ENCODE measurements around the gene DYNC1I1.

DYNC1I1 gene

DNA sequence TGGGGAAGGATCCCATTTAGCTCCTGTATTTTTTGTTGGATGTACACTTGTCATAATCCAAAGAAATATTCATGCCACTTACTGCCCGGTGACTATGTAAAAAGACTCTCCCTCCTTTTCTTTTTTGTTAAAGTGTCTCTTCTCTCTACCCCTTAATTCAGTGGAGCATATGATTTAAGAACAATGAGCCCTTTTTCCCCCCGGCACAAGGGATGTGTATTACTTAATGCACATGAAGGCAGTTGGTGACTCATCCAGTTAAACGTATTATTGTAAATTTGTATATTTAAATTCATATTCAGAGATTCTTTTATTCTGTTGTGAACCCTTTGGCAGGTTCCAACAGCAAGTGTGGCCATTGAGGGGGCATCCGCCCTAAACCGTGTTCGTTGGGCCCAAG is 307.7 kb downstream of the DYNC1I1 start:
- DNase-seq (ENCODE audit: low read depth in 2 of 2): no peak

DNA sequence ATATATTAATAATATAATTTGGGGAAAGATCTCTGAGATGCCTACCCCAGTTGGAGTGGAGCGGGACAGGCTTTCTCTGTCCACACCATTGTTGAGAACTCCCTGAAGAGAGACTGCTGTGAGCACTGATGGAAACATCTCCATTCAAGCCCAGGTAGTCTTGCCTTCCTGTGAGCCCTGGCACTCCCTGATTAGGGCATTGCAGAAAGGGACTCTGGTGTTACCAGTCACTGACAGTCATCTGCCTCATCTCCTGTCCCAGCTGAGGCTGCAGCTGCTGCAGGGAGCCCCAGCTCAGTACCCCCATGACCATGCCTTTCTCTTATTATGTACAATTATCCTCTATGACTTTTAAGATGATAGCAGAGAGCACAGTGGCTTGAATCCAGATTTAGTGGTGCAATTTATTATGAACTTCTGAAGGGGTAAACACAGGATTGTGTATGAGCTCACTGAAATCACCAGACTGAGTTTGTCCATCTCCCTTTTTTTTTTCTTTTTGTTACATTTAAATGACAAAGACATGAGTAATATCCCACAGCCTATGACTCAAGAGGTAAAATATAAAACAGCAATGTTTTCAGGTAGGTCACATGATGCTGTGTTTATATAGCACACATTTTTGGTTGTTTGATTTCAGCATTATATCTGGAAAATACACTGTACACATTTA is 312.7 kb downstream of the DYNC1I1 start:
- DNase-seq (ENCODE audit: low read depth in 2 of 2): no peak

GRCh38 chr7:96085953-96086352 is 313.6 kb downstream of the DYNC1I1 start:
- DNase-seq (ENCODE audit: low read depth in 2 of 2): no peak

DNA sequence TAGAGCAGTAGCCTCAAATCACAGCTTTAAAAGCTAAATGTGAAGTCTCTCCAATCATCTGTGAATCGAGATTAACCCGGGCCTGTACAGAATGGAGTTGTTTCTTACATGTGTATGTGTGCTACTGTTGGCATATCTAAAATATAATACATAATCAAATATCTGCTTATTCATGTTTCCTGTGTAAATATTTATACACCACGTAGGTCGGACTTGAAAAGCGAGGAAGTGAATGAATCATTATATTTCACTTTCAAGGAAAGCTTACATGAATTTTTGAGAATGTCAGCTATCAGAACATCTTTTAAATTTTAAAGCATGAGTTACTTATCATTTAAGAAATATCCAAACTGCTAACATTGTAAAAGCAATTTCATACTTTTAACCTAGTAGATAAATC is 316.2 kb downstream of the DYNC1I1 start:
- DNase-seq (ENCODE audit: low read depth in 2 of 2): no peak

GRCh38 chr7:96089511-96089910 is 317.2 kb downstream of the DYNC1I1 start:
- DNase-seq (ENCODE audit: low read depth in 2 of 2): no peak

GRCh38 chr7:96090756-96091155 is 318.4 kb downstream of the DYNC1I1 start:
- DNase-seq (ENCODE audit: low read depth in 2 of 2): no peak

GRCh38 chr7:96093435-96093834 is 321.1 kb downstream of the DYNC1I1 start:
- DNase-seq (ENCODE audit: low read depth in 2 of 2): no peak

- DNase-seq (ENCODE audit: low read depth in 2 of 2): no peak
These were observed 325.5 kb downstream of the DYNC1I1 start for GRCh38 chr7:96097835-96098234.

DNA sequence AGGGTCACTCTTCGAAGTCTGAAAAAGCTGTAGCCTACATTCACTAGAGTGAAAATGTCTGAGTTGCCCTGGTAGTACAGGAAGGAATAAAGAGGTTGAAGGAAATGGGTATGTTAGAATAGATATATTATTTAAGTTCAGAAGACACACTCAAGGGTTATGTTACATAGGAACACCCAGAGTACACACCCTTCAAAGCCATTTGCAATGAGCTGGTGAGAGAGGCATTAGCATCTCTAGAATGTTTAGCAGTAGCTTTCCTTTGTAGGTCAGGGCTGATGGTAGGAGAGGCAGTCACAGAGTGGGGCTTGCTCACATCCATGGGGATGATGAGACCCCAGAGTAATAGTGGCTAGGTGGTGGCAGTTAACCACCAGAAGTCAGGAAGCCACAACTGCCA is 328.4 kb downstream of the DYNC1I1 start:
- DNase-seq (ENCODE audit: low read depth in 2 of 2): no peak

GRCh38 chr7:96102096-96102811 is 329.9 kb downstream of the DYNC1I1 start:
- DNase-seq (ENCODE audit: low read depth in 2 of 2): no peak

GRCh38 chr7:96104984-96105383 is 332.6 kb downstream of the DYNC1I1 start:
- DNase-seq (ENCODE audit: low read depth in 2 of 2): no peak

DNA sequence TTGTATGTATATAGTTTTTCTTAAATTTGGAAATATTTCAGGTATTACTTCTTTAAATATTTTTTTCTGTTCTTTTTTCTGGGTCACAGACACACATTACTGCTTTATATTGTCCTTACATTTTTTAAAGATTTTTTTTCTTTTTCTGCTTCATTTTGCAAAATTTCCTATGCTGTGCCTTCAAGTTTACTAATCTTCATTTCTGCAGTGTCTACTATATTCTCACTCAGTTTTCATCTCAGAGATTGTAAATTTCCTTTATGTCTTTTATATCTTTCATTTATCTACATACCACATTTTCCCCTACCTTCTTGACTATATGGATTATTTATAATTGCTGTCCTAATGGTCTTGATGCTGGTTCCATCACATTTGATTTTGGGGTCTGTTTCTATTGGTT is 339.1 kb downstream of the DYNC1I1 start:
- DNase-seq (ENCODE audit: low read depth in 2 of 2): no peak

DNA sequence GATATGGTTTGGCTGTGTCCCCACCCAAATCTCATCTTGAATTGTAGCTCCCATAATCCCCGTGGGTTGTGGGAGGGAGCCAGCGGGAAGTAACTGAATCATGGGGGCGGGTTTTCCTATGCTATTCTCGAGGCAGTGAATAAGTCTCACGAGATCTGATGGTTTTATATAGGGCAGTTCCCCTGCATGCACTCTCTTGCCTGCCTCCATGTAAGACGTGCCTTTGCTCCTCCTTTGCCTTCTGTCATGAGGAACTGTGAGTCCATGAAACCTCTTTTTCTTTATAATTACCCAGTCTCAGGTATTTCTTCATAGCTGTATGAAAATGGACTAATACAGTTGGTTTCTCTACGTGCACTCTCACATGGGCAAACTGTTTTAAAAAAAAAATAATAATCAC is 341.8 kb downstream of the DYNC1I1 start:
- no peak for DNase-seq (ENCODE audit: low read depth in 2 of 2)

GRCh38 chr7:96116173-96116572 is 343.8 kb downstream of the DYNC1I1 start:
- DNase-seq (ENCODE audit: low read depth in 2 of 2): no peak

DNA sequence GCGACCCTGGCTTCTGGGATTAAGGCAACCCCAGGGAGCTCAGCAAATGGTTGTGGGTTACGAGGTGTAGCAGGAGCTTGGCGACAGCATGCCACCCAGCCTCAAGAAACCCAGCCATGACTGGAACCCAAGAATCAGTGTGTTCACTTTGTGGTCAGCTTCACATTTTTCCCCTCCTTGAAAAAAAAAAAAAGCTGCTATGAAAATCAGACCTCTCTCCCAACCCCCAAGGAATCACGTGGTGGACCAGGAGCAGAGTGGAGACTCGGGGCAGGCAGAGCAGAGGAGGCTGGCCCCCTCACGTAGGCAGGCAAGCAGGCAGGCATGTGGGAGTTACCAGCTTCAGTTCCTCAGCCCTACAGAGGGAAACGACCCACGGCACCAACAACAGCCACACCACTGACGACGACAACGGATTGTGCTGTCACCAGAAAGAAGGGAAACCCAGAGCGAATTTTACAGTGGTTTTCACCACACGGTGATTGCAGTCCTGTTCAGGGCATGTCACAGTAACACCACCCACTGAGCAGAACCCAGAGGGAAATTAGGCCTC is 346.2 kb downstream of the DYNC1I1 start:
- no peak for DNase-seq (ENCODE audit: low read depth in 2 of 2)

DNA sequence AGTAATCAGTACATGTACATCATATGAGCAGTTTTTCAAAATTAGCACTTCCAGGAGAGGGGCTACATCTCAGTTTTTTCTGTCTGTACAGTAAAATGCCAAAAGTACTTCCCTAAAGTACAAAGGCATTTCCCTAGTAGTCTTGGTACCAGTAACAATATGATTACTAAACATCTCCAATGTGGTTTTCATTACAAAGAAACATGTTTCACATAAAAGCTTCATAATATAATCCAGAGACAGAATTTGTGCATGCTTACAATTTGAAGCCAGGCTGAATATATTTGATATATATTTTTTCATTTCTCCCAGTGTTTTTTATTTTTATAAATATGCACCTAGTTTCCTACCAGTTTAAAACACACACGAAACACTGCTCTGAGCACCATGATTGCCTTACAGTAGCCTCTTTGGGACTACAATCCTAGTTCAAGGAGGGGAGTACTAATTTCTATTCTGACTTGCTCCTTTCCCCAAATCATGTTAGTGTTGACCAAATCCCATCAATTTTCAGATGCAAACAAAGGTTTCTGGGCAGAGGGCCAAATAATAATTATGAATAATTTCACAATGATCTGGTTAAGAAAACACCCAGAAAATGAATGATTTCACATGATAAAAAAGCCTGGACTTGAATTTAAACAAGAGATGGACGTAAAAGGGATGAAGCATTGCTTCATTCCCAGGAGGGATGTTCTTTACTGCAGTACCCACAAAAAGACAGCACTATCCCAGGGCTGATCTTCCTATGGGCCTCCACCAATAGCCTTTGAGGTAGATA is 348.3 kb downstream of the DYNC1I1 start:
- no peak for DNase-seq (ENCODE audit: low read depth in 2 of 2)

GRCh38 chr7:96121752-96122151 is 349.4 kb downstream of the DYNC1I1 start:
- no peak for DNase-seq (ENCODE audit: low read depth in 2 of 2)

DNA sequence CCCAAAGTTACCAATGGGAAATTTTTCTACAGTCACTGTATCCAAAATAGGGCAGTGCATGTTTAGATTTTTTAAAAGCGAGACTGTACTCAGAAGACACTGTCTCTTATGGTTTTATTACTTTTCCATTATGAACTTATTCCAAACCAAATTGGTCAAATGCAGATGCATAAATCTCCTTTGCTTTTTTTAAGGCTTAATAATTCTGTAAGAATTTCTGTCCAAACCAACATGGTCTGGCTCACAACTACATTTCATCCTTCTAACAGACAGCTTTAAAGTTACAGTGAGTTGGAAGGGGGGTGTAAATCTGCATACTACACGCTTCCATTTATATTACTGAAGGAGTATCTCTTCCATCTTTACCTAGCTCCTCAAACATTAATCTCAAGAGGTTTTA is 350.4 kb downstream of the DYNC1I1 start:
- no peak for DNase-seq (ENCODE audit: low read depth in 2 of 2)

GRCh38 chr7:96126382-96126781 is 354.0 kb downstream of the DYNC1I1 start:
- no peak for DNase-seq (ENCODE audit: low read depth in 2 of 2)

- no peak for DNase-seq (ENCODE audit: low read depth in 2 of 2)
These were observed 355.4 kb downstream of the DYNC1I1 start for GRCh38 chr7:96127746-96128145.

DNA sequence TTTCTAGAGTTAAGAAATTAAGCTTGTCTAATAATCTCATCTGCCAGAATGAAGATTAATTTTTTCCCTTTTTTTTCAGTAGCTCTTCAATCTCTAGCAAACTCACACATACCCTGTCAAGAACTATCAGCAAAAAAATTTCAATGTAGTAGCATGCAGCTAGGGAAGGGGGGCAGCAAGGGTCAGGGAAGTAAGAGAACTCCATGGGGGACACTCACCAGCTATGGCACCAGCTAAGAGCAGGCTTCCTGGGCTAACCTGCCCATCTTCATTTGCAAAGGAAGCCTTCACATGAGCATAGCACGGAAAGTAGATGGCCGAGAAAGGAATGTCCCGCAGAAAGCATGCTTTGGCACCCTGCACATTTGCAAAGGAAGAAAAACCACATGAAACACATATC is 359.2 kb downstream of the DYNC1I1 start:
- DNase-seq (ENCODE audit: low read depth in 2 of 2): no peak

GRCh38 chr7:96135241-96135640 is 362.9 kb downstream of the DYNC1I1 start:
- no peak for DNase-seq (ENCODE audit: low read depth in 2 of 2)

Data from stimulated activated CD8-positive, alpha-beta memory T cell treated with anti-CD3 and anti-CD28 coated beads, Interleukin-15, amount 100 ng/mL, for 4 hours (primary cell).